Measurements from ENCODE around the gene MELTF.

MELTF gene

GRCh38 chr3:196968233-196969133 is 61.1 kb downstream of the MELTF start, which contains the start of gene PIGZ:
TSS of gene PIGZ (minus strand) at chr3:196968833. CDS start at chr3:196952031, 16,802 bp downstream.
- no peak for DNase-seq (ENCODE audit: low spot score)

- DNase-seq (ENCODE audit: low spot score) = no peak
These were observed 62.0 kb downstream of the MELTF start for GRCh38 chr3:196967412-196968232.

- no peak for DNase-seq (ENCODE audit: low spot score)
These were observed 62.9 kb downstream of the MELTF start for GRCh38 chr3:196966526-196967401.

GRCh38 chr3:196965804-196966173 is 63.8 kb downstream of the MELTF start:
- DNase-seq (ENCODE audit: low spot score) = no peak

- no peak for DNase-seq (ENCODE audit: low spot score)
These were observed 64.4 kb downstream of the MELTF start for GRCh38 chr3:196965112-196965803.

GRCh38 chr3:196963631-196963953 is 66.0 kb downstream of the MELTF start:
- DNase-seq (ENCODE audit: low spot score) = no peak

GRCh38 chr3:196962930-196963630 is 66.5 kb downstream of the MELTF start:
- no peak for DNase-seq (ENCODE audit: low spot score)

GRCh38 chr3:196962108-196962929 is 67.3 kb downstream of the MELTF start:
- no peak for DNase-seq (ENCODE audit: low spot score)

- no peak for DNase-seq (ENCODE audit: low spot score)
These were observed 74.8 kb downstream of the MELTF start for GRCh38 chr3:196954832-196955231.

Data from hepatic stellate cell (primary cell).